HG03457 (cell line): ENCODE results near the gene ABCB8.
A peak's percentile ranks its signal among the peaks of the same experiment; 100 is the strongest.

Experiments
- ATAC-seq: cut with Tn5 transposase; IDR thresholded peaks from one replicate; pipeline ENCODE4 v1.9.1; 2021; ENCODE audit warnings: moderate number of reproducible peaks; ENCODE audit not compliant: unreplicated experiment

Gene ABCB8

DNA sequence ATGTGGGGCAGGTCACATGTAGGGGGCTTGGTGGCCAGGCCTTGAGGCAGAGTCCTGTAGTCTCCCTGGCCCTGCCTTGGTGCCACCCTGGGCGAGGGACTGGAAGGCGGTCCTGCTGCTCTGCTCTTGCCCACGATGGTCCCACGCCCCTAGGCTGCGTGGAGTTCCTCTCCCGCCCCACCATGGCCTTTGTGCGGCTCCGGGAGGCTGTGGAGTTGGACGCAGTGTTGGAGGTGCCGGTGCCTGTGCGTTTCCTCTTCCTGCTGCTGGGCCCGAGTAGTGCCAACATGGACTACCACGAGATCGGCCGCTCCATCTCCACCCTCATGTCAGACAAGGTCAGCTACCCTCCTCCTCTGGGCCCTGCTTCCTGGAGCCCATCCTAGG is 42.3 kb downstream of the ABCB8 start:
- ATAC-seq = no peak

DNA sequence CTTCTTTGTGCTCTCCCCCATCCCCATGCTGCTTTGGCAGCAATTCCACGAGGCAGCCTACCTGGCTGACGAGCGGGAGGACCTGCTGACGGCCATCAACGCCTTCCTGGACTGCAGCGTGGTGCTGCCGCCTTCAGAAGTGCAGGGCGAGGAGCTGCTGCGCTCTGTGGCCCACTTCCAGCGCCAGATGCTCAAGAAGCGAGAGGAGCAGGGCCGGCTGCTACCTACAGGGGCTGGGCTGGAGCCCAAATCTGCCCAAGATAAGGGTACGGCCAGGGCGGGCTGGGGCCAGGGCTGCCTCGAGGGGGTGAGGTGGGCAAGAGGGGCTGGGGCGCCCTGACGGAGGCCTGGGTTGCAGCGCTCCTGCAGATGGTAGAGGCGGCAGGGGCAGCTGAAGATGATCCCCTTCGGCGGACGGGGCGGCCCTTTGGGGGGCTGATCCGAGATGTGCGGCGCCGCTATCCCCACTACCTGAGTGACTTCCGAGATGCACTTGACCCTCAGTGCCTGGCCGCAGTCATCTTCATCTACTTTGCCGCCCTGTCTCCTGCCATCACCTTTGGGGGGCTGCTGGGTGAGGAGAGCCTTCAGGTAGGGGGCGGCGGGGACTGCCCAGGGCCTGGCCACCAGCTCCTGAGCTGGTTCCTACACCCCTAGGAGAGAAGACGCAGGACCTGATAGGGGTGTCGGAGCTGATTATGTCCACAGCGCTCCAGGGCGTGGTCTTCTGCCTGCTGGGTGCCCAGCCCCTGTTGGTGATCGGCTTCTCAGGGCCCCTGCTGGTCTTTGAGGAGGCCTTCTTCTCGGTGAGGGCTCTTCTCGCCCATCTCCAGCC is 43.0 kb downstream of the ABCB8 start:
- no peak for ATAC-seq

DNA sequence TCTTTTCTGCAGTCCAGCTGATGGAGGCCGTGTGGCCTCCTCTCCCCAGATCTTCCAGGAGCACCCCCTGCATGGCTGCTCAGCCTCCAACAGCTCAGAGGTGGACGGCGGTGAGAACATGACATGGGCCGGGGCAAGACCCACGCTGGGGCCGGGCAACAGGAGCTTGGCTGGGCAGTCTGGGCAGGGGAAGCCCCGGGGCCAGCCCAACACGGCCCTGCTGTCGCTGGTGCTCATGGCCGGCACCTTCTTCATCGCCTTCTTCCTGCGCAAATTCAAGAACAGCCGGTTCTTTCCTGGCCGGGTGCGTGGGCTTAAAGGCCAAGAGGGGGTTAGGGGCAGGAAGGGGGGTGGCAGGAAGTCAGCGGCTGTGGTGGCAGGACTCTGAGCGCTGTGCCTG is 45.7 kb downstream of the ABCB8 start:
- no peak for ATAC-seq

DNA sequence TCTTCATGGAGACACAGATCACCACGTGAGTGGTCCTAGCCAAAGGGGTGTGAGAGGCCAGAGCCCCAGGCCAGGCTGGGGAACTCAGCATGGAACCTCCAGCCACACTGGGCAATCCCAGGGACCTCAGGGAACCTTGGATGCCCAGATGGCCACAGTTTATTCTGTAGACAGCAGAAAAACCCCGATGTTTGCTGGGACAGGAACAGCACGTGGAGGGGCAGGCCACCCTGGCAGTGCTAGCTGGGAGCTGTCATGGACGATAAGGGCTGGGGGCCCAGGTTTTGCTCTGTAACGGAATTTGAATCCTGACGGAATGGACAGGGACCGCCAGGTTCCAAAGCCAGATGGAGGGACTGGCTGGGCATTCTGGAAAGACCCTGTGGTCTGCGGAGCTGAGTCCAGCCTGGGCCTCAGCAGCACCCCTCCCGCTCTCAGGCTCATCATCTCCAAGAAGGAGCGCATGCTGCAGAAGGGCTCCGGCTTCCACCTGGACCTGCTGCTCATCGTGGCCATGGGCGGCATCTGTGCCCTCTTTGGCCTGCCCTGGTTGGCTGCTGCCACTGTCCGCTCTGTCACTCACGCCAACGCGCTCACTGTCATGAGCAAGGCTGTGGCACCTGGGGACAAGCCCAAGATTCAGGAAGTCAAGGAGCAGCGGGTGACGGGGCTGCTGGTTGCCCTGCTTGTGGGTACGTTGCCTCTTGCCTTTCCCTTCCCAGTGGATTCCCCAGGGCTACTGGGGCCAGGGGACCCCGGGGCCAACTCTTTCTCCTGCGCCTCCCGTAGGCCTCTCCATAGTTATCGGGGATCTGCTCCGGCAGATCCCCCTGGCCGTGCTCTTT is 46.8 kb downstream of the ABCB8 start:
- no peak for ATAC-seq

DNA sequence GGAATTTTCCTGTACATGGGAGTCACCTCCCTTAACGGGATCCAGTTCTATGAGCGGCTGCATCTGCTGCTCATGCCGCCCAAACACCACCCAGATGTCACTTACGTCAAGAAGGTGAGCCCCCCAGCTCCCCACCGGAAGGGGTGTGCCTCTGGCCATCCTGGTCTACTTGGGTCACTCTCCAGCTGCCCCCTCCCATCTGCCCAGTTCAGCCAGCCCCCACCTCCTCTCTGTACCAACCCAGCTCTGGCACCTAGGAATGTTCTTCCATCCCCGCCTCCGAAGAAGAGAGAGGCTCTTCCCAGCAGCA is 47.4 kb downstream of the ABCB8 start:
- no peak for ATAC-seq

DNA sequence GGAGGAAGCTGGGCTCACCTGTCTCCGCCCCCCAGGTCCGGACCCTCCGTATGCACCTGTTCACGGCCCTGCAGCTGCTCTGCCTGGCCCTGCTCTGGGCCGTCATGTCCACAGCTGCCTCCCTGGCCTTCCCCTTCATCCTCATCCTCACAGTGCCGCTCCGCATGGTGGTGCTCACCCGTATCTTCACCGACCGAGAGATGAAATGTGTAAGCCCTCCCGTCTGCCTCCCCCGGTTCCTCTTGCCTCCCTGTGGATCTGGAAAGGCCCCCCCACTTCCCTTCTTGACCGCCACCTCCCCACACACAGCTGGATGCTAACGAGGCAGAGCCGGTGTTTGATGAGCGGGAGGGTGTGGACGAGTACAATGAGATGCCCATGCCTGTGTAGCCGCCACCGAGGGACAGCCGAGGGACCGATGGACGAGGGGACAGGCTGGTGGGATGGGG is 47.8 kb downstream of the ABCB8 start:
- ATAC-seq = no peak

DNA sequence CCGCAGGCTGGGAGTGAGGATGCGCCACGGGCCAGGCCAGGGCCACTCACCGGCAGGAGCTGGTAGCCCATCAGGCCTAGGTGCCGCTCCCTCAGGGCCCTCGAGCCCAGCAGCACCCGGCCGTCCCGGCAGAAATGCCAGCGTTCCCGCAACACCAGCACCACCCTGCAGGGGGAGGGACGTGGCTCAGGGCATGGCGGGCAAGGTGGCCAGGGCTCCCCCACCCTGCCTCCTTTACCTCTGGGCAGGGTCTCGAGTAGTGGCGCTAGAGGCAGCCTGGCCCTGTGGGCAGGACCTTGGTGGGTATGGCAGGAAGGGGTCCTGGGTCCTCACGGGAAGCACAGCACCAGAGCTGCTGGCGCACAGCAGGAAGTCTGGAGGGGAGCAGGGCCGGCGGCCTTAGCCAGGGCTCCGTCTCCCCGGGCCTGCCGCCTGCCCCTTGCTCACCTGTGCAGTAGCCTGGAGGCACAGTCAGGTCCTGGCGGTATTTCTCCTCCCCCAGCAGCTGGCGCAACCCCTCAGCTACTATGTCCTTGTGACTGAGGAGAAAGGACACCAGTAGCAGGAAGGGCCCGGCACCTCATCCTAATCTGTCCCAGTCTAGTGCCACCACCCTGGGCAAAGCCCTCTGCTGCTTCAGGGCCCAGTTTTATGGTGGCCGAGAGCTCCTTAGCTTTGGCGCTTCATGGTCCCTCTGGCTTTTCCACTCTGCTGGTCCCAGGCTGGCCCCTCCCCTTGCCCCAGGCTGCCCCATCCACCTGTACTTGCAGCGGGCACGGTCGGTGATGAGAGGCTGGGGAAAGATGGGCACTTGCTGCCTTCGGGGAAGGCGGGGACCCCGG is 48.8 kb downstream of the ABCB8 start:
- ATAC-seq = no peak

DNA sequence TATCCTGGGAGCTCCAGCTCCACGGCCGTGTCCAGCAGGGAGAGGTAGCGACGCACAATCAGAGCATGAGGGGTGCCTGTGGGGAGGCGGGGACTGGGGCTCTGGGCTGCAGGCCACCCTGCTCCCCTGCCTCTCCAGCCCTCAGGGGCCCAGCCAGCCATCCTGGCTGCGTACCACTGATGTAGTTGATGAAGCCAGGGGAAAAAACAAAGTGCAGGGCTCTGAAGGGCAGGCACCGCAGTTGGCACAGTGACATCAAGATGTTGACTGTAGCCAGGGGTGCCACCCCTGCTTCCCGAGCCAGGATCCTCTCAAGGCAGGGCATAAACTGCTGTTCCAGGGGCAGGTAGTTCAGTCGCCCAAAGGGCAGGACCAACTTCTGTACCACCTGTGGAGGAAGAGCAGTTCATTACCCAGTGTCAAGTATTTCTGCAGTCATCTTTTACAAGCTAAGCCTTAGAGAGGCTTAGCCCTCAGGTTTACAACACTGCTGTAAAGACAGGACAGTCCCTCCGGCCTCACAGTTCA is 49.5 kb downstream of the ABCB8 start:
- ATAC-seq = no peak

DNA sequence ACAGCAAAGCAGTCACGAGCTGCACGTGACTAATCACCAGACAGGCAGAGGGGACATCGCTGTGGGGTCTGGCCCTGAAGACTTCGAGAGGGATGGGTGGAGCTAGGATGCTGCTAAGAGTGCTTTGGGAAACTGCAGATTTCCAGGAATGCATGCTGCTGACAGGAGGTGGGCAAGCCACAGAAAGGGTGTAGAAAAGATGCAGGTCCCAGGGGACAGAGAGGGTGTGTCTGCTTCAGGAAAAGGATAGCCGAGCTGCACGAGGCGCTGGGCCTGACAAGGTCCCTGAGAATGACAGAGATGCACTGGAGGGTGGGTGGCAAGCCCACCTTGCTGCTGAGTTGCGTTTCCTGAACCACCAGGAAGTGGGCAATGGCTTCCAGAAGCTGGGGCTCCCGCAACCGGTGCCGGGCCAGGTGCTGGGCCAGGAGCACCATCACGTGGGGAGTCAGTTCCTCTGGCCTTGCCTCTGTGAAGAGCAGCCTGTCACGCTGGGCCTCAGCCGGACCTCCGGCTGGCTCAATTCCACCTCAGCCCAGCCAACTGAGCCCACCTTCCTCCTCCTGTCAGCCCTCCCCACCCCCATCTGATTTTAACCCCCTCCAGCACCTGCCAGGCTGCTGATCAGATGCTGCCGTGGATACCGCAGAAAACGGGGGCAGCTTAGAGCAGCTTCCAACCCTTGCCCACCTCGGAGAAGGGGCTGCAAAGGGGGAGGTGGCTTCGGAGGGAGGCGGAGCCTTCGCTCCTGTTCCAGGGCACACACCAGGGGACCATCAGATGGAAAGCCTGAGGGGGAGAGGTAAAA is 50.2 kb downstream of the ABCB8 start:
- ATAC-seq = no peak

DNA sequence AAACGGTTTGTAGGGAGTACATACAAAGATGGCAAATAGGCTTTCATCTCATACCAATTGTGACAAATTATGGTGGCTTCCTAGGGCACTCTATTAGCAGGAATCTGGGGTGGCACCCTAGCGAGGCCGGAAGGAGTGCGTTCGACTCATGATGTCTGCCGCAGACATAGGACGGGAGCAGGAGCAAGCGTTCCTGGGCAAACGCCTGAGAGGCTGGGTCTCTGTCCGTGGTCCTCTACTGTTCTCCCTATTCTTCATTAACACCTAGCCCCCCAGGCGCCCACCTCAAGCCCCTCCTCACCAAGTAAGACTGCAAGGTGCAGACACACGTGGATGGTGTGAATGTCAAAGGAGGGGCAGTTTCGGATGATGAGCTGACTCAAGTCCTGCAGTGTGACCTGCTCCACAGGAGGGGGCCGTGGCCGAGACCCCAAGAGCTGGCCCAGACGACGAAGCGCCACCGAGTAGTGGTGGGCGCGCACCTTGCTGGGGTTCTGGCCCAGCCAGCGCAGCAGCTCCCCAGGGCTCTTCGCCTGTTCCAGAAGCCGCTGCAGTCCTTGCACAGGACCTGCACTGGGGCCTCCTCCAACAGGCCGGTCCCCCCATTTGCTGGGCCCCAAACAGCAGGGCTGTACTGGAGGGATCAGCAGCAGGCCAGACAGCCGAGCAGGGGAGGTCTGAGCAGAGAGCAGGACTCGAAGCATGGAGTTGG is 51.1 kb downstream of the ABCB8 start:
- no peak for ATAC-seq

DNA sequence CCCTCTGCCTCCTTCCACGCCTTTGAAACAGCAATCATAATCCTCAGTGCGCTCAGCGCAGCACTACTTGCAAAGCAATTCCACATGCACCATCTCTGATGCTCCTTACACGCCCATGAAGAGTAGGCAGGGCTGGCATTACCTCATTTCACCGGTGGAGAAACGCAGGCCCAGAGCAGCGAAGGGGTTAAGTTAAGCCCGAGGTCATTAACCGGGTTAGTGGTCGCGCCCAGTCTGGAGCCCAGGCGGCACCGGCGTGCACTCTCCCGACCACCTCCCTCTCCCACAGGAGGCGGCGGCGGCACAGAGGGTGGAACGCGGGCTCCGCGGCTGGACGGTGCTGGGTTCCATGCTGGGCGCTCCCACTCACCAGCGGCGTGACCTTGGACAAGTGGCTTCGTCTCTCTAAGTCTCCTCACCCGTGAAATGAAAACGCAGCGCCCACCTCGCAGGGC is 51.8 kb downstream of the ABCB8 start:
- ATAC-seq = no peak

DNA sequence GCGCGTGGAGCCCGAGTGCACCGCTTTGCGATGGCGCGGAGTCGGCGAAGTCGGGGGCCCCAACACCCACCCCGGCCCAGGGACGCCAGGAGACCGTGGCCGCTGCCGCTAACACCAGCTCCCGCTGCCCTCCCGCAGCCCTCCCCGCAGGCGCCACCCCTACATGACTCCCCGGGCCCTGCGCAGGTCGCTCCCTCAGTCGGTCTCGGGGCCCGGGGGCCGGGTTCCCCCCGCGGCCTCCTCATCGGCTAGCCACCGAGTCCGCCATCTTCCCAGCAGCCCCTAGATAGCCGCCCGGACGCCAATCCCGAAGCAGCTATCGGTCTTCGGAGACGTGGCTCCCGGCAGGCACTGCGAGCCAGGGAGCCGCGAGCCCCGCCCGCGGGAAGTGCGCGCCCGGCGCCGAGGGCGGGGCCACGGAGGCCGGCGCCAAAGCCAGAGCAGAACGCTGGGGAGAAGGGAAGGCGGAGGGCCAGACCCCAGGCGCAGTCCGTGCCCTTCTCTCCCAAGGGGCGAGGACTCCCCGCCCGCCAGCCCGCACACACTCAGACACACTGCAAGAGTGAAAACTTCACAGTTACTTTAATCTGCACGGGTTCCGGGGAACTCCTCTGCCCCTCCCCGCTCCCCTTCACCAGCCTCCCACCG is 52.4 kb downstream of the ABCB8 start, which contains the start of gene FASTK:
Gene FASTK, minus strand, starts transcription at position 288 of the 648 bp plus-strand sequence. Its CDS starts 43 bp downstream, at position 245.
- ATAC-seq = peak; percentile 53

DNA sequence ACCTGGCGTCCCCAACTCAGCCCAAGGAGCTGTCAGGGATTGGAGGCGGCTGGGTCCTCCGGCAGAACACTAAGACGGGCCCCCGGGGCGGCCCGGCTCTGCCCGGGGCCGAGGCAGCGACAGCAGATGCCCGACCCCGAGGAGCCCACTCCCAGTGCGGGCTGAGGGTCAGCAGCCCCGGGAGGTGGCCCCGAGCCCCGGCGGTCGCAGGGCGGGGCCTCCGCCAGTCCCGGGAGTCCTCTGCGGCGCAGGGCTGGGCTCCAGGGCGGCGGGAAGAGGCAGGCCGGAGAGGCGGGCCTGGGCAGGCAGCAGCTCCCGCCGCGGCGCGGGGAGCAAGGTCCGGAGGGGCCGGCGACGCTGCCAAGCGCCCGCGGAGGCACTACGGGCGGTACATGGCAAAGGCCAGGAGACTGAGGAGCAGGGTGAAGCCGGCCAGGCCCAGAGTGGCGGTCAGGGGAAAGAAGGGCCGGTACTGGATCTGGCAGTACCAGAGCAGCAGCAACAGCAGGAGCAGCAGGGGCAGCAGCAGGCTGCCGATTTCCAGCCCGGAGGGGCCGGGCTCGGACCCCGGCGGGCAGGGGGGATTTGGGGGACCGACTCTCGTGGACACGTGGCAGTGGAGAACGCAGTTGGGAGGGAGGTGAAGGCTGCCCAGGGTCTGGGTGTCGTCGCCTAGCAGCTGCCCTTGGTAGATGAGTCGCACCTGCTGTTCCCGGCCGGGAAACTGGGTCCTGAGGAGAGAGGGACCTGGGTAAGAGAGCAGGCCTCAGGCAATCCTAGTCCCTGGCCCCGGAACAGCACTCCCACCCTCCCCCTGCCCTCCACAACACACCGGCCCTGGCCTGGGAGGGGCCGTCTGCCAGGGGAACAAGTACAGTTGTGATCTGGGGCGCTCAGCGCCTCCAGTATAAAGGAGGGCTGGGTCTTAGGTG is 53.2 kb downstream of the ABCB8 start:
- ATAC-seq = no peak

DNA sequence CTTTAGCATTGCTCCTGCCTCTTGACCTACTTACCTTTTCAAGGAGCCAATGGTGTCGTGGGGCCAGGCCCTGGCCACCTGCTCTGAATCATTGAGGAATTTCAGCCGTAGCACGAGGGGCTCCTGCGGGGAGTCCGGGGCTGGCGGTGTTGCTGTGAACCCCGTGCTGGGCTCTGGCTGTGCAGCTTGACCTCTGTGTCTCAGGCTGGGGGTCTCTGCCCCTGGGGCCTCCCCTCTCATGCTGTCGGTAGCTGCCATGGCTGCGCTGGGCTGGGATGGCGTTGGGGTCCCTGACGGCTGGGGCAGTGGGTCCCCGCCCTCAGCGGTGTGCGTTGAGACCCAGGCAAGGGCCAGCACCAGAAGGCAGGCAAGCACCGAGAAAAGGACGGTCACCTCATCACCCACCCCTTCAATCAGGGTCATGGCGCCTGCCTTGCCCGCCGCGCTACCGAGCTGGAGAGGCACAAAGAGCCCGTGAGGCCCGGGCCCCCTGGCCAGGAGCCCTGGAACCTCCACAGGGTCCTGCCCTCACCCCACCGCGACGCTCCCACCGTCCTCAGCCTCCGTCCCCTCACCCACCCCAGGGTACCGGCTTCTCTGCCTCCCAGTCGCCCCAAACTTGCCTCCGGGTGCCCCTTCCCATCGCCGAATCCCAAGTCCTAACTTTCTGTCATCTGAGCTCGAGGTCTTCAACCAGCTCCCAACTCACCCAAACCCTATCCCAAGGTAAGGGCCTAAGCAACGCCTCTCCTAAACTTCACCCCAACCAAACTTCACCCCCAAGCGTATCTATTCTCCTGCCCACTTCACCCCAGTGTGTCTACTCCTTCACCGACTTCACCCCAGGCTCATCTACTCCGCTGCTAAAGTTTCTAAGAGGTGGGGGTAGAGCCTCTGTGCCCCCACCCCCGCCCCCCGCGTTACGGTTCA is 54.2 kb downstream of the ABCB8 start:
- no peak for ATAC-seq

DNA sequence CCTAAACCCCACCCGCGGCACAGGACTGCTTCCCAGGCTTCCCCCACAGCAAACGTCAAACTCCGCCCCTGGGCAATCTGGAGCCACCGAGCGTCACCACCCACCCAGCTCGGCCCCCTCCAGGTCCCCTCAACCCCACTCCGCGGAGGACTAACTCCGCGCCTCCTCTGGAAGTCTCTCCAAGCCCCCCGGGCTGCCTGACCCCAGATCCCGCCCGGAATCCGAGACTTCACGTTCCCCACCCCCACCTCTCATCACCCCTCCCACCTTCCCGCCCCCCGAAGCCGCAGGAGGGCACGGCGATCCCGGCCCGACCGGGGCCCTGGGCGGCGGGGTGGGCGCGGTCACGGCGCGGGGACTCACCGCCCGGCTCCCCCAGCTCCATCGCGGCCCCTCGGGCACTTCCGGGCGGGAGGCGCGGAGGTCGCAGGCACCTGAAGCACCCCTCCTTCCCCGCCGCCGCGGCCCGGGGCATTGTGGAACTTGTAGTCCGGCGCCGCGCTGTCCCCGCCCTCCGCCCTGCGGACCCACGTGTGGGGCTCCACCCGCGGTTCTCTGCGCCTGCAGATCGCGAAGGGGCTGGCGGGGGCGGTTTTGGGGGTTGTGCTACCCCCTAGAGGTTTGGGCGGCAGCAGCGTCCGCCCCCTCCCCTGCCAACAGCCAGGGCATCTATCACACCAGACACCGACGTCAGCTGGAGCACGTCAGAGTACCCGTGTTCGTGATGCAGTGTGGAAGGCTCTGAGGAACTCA is 55.0 kb downstream of the ABCB8 start, which contains the start of gene TMUB1:
Gene TMUB1, minus strand, starts transcription at position 423 of the 753 bp plus-strand sequence. CDS start 930 bp downstream, outside the sequence.
- peak; percentile 35 for ATAC-seq

DNA sequence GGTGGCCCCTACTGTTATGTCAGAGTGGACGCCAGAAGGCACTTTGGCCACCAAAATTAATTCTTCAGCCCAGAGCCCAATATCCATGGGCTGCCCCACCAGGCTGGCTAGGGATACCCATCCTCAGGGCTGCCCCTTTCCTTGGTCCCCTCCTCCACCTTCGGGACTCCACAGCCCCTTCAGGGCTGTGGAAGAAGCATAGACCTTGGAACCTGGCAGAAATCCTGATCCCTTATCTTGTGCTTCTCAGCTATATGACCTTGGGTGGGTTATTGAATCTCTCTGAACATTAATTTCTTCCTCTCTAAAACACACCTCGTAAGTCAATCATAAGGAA is 55.5 kb downstream of the ABCB8 start:
- no peak for ATAC-seq
